Heart left ventricle (tissue), 13 donors: ENCODE measurements around the gene DSCAM.

Source experiments
- POLR2A ChIP-seq, 2 donors: fragments of 450-650 bp; IDR thresholded peaks; one replicate each; pipeline ENCODE4 v1.6.1; 2017; ENCODE audit warnings: antibody characterized with exemption in 2 of 2, mild to moderate bottlenecking in 2 of 2, moderate library complexity in 2 of 2
- TF ChIP-seq, protein P1 (sequence below), 12 donors: fragments of 200-600 bp; sonication (generic) in 4 of 12; IDR thresholded peaks; one replicate each; pipeline versions ENCODE4 v1.5.0 to v1.8.0; 2018 to 2022; ENCODE audit warnings: antibody characterized with exemption in 12 of 12, mild to moderate bottlenecking in 5 of 12
- donor health status: ischemic (EF 13 %, LVEDD 7.1; RV severe dilation, severe dysfunction).
- donor health status: DM: no; HTN: yes; CAD: no.
- donor health status: DM: no; HTN: no; CAD: no.
- donor health status: ischemic (EF 25% LVEDD 6.9; RV normal size, moderate dysfunction).
- donor health status: ischemic (EF 25% LVEDD 5.7; RV mildly dilated, moderate dysfunction).
- donor health status: ischemic (EF 35%, LVEDD 5.7; RV mildly dilated, moderate dysfunction).
- donor health status: nonischemic (EF 11% LVEDD 7.7; RV severe dilation, severe dysfunction).
- donor health status: DM: yes; HTN: yes; CAD: no.
- donor health status: PGD.
- donor health status: ischemic (EF 29% LVEDD 5.4; RV normal size, mild dysfunction).
- donor health status: nonischemic (EF 23%, LVEDD 6.1; RV moderate dilation, normal function).

DNA sequence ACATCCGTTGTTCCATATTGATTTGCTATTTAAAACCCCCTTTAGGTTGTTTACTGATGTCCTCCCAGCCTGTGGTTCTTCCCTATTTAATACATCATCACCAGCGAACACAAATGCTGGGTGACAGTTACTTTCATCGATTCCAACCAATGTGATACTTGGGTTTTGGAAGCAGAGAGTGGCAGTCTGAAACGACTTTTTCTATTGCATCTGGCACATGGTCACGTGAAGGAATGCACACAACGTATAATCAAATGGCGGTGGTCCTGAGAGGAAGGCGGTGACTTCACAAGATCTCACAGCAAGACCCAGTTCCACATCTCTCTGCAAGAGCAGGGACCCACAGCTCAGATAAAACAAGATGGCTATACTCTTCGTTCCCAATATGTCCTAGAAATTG lies 213.9 kb downstream of the DSCAM start:
- TF ChIP-seq, protein P1, sequence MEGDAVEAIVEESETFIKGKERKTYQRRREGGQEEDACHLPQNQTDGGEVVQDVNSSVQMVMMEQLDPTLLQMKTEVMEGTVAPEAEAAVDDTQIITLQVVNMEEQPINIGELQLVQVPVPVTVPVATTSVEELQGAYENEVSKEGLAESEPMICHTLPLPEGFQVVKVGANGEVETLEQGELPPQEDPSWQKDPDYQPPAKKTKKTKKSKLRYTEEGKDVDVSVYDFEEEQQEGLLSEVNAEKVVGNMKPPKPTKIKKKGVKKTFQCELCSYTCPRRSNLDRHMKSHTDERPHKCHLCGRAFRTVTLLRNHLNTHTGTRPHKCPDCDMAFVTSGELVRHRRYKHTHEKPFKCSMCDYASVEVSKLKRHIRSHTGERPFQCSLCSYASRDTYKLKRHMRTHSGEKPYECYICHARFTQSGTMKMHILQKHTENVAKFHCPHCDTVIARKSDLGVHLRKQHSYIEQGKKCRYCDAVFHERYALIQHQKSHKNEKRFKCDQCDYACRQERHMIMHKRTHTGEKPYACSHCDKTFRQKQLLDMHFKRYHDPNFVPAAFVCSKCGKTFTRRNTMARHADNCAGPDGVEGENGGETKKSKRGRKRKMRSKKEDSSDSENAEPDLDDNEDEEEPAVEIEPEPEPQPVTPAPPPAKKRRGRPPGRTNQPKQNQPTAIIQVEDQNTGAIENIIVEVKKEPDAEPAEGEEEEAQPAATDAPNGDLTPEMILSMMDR (IDR thresholded peaks at IDR 0.05), result no peak
- TF ChIP-seq POLR2A (IDR thresholded peaks at IDR 0.05), result no peak
